Measurements from ENCODE around the gene EDAR.
A peak's percentile ranks its signal among the peaks of the same experiment; 100 is the strongest.

EDAR gene

GRCh38 chr2:109001201-109001600, 12.2 kb upstream of the EDAR start:
- no peak for DNase-seq (ENCODE audit: low spot score)

DNA sequence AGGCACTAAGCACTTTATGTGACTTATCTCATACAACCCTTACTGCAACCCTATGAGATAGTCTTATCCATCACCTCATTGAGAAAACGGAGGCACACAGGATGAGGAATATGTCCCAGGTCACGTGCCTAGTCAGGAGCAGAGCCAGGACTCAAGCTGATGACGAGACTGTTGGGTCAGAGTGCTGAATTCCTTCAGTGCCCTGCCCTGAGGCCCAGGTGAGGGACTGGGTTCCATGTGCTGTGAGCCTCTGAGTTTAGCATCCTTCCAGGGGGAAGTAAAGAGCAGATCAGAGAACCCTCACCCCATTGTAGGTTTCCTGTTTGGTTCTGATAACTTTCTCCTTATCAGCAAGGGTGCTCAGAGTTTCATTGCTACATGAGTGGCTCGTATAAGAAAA, 11.7 kb upstream of the EDAR start:
- no peak for DNase-seq (ENCODE audit: low spot score)

GRCh38 chr2:108998911-108999310, 9.9 kb upstream of the EDAR start:
- no peak for DNase-seq (ENCODE audit: low spot score)

GRCh38 chr2:108994178-108994577, 5.2 kb upstream of the EDAR start:
- no peak for DNase-seq (ENCODE audit: low spot score)

DNA sequence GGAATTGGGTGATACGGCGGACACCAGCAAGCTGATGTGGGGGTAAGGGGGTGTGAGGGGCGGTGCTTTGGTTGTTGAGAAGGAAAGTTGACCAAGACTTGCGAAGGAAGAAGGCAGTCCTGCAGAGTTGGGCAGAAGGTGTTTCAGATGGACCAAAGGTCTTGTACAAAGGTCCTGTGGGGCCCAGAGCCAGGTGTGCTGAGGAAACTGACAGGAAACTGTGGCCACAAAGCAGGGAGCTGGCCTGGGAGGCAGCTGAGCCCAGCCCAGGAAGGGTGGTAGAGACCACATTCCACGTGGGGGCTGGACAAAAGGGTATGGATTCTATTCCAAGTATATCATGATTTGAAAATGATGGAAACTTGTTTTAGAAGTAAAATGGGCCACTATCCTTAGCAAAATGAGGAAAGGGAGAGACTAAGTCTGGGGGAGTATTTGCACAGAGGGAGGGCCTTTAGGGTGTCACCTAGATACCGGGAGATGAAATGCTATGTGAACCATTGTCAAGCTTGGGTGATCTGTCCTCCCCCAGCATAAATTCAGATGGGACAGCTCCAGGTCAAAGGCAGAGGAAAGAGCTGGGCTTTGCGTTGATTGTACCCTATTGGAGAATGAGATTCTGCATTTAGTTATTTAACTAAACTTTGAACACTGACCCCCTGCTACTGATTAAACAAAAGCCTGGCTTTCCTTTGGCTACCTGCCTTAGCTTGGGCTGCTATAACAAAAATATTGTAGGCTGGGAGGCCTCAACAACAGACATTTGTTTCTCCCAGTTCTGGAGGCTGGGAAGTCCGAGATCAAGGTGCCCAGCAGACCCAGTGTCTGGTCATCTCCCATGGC, 4.3 kb upstream of the EDAR start:
- DNase-seq (ENCODE audit: low spot score), result no peak

- DNase-seq (ENCODE audit: low spot score), result no peak
Measured at GRCh38 chr2:108988076-108988795, 784 bp downstream of the EDAR start.

DNA sequence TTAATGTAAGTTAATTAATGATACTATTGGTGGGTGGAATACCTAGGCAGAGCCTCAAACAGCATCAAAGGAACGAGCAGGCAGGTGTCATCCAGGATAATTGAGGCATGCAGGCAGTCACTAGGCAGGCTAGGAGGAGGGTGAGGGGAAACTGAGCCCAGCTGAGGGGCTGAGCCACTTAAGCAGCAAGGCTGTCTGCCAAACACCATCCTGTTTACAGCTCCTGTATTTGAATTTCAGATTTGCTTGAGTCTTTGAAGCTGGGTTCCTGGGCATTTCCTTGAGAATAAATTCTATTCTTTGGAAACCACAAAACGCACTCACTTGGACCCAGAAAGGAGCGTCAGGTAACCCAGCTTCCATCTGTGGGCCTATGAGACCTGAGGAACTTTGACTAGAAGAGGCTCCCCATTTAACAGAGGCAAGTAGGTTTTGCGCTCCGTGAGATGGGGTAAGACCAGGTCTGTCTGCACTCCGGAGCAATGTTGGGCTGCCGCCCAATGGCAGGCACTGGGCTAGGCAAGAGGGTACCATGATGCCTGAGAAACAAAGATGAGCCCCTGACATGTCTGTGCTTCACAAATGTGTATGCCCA, 2.0 kb downstream of the EDAR start:
- DNase-seq (ENCODE audit: low spot score), result no peak

DNA sequence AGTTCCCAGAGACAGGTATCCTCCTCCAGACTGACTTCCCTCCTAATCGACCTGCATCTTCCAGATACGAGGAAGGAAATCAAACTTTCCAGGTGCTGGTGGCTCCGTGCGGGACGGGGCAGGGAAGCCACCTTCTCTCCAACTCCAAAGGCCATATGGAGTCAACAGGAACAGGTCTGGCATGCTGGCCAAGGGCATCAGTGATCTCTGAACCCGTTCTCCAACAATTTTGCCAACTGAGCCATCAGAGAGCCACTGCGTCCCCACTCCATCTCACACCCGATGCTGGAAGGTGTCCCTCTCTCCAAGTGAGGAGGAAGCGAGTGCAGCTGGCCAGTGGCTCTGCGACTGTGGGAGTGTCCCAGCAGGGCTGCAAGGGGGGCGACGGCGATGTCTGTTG, 5.4 kb downstream of the EDAR start:
- no peak for DNase-seq (ENCODE audit: low spot score)

DNA sequence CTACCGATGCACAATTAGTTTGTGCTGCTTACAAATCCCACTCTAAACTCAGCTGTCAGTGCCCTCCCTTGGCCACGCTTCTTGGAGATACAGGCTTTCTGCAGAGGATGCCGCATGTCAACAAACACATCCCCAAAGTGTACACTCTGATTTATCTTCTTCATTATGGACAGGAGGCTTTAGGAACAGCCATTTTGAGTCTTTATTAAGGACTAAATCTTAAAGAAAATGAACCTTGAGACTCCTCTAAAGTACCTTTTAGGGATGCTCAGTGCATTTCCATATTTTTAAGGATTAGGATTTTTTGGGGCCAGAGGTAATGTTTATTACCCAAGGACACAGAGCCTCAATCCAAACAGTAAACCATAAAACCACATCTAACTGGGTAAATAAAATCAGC, 6.0 kb downstream of the EDAR start:
- DNase-seq (ENCODE audit: low spot score), result no peak

DNA sequence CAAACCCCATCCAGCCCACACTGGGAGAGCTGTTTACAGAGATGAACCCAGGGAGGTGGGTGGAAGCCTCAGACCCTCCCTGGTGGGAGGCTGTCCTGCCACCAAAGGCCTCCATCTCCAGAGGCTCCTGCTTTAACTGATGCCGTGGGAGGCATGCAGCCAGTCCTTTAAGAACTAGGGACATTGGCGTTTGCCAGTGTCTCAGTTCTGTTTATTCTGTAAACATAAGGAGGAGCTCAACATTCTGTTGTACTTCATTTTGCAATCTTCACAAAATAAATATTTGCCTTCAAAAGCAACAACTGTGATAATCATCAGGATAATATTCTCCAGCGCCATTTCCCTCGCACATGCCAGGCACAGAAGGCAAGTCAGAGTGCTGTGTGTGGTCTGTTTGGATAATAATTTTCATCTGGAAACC, 6.8 kb downstream of the EDAR start:
- DNase-seq (ENCODE audit: low spot score), result no peak

DNA sequence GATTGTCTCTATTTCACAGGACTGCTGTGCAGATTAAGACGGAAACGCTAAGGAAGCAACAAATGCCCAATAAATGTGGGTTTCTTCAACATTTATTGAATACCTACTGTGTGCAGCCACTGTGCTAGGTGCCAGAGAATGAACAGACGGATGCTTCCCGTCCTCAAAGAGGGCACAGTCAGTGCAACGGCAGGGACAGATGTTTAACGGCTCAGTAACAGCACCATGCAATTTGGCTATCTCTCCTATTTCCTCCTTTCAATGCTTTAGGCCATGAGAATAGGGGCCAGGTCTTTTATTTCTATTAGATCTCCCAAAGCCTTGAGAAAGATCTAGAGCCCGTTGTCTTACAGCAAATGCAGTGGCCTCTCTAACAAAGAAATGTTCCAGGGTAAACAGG, 7.2 kb downstream of the EDAR start:
- no peak for DNase-seq (ENCODE audit: low spot score)

DNA sequence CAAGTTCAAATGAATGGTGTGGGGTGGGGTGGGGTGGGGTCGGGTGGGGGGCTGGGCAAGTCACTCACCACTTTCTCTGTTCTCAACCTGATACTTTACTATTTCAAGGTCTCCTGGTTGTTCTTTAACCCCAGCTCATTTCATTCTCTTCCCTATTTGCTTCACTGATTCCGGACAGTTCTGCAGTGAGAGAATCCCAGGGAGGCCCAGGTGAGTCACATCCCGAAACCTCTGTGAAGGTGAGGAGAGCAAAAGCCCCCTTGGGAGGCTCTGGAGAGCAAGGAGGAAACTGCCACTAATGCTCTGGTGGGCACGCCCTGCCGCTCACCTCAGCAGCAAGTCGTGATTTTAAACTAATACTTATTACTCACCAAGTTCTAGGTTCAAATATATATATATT, 8.9 kb downstream of the EDAR start:
- DNase-seq (ENCODE audit: low spot score), result no peak

- DNase-seq (ENCODE audit: low spot score), result no peak
Measured at GRCh38 chr2:108979461-108979860, 9.6 kb downstream of the EDAR start.

DNA sequence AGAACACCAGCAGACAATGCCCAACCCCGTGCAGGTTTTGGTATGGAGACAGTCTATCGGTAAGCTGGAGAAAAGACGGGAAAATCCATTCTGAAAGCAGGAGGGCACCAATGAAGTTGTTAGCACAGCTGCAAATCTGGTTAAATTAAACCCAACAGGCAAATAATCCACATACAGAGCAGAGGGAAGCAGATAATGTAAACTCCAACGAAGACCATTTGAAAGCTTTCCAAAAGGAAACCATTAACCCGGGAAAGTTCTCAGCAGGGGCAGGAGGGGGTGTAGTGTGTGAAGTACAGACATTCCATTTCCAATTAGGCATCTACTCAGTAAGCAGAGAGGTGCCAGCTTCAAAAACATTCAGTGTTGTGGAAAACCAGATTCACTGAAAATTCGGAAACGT, 10.3 kb downstream of the EDAR start:
- DNase-seq (ENCODE audit: low spot score), result peak; percentile 42

DNA sequence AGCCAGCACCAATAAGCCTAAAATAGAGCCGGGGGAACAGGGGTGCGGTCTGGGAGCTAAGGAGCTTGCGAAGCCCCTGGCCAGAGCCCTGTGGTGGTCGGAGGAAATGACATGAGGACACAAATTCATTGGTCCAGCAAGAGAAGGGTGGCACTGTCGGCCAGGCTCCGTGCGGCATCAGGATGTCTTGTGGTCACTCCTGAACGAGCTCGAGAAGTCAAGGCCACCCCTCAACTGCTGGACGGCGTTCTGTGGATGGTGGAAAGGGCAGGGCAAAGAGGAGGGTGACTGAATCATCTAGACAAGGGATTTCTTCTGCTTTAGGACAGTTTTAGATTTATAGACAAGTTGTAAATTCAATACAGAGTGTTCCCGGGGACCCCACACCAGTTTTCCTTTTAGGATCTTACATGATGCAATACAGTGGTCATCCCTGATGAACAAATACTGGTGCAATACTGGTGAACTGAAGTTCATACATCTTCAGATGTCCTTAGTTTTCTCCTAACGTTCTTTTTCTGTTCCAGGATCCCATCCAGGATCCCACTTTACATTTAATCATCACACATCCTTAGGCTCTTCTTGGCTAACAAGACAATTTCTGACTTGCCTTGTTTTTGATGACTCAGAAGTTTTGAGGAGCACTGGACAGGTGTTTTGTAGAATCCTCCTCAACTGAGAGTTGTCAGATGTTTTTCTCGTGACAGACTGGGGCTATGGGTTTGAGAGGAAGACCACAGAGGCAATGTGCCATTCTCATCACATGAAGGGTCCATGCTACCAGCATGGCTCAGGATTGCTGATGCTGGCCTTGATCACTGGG, 13.2 kb downstream of the EDAR start:
- DNase-seq (ENCODE audit: low spot score), result no peak

GRCh38 chr2:108974674-108975073, 14.3 kb downstream of the EDAR start:
- DNase-seq (ENCODE audit: low spot score), result no peak

- no peak for DNase-seq (ENCODE audit: low spot score)
Measured at GRCh38 chr2:108972663-108973062, 16.4 kb downstream of the EDAR start.

DNA sequence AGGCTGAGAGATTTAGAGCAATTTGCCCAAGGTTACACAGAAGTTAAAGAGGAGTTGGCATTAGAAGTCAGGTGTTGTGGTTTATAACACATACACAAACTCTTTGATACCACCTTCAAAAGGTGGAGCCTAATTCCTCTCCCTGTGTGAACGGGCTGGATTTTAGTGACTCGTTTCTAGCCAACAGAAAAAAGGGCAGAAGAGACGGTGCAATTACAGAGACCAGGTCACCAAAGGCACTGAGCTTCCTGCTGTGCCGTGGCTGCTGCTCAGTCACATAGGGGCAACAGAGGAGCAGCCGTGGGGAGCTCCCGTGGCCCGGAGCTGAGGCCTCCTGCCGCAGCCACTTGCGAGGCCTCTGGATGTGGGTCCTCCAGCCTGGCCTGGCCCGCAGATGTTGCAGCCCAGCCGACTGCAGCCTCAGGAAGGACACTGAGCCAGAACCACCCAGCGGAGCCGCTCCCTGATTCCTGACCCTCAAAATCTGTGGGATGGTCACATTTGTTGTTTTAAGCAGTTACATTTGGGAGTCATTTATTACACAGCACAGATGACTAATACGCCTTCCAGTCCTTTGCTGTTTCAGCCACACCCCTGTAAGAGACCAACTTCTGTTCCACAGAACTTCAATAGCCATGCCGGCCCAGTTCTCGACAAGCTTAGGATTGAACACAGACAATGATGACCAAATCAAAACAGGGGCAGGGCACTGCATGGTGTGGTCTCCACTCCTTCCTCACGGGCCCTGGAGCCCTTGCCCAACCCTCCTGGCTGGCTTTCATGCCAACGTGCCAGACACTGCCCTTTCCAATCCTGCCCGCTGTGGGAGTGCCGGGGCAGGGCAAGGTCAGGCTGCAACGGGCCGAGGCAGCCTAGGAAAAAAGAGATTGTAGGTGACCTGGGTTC, 17.1 kb downstream of the EDAR start:
- DNase-seq (ENCODE audit: low spot score), result no peak

DNA sequence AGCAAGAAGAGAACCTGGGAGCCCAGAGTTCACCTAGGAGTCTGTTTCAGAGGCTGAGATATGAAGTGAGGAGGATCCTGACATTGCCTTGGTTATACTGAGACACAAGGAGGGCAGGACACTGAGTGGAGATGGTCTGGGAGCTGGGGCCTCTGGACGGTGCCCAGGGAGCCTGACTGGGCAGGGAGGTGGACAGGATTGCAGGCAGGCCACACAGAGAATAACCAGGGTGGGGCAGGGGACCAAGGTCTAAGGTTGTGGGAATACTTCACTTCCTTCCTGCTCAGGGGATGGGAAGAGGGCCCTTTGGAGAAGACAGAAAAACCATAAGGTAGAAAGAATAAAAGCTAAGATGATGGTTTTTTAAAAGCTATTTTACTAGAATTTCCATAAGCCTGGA, 18.7 kb downstream of the EDAR start:
- no peak for DNase-seq (ENCODE audit: low spot score)

- no peak for DNase-seq (ENCODE audit: low spot score)
Measured at GRCh38 chr2:108969856-108970255, 19.2 kb downstream of the EDAR start.

DNA sequence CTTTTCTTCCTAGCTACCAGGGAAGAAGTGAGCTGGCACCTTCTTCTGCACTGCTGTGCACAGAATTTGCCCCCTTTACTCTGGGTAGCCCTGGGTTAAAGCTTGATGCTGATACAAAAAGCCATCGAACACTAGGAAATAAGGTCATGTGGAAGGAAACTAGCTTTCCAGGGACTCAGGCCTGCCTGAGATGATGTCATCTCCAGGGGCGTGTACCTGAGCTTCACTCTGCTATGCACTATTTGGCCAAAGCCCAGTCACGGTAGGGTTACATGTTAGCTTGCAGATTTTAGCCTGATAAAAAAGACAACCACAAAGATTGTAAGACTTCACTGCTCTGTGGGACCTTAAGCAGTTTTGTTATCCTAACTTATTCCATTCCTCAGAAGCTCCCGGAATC, 20.4 kb downstream of the EDAR start:
- peak; percentile 62 for DNase-seq (ENCODE audit: low spot score)
